HG02981 (cell line): ENCODE measurements around the gene CDH8.
"Not testable (repeated sequence)": the region's sequence is repeated elsewhere in the genome, so short reads cannot be mapped to it uniquely, and the experiment has no call there.

Source experiments
- ATAC-seq: cut with Tn5 transposase; IDR thresholded peaks from one replicate; pipeline ENCODE4 v1.9.1; 2021; ENCODE audit warnings: mild to moderate bottlenecking, moderate library complexity; ENCODE audit not compliant: unreplicated experiment

The CDH8 gene

DNA sequence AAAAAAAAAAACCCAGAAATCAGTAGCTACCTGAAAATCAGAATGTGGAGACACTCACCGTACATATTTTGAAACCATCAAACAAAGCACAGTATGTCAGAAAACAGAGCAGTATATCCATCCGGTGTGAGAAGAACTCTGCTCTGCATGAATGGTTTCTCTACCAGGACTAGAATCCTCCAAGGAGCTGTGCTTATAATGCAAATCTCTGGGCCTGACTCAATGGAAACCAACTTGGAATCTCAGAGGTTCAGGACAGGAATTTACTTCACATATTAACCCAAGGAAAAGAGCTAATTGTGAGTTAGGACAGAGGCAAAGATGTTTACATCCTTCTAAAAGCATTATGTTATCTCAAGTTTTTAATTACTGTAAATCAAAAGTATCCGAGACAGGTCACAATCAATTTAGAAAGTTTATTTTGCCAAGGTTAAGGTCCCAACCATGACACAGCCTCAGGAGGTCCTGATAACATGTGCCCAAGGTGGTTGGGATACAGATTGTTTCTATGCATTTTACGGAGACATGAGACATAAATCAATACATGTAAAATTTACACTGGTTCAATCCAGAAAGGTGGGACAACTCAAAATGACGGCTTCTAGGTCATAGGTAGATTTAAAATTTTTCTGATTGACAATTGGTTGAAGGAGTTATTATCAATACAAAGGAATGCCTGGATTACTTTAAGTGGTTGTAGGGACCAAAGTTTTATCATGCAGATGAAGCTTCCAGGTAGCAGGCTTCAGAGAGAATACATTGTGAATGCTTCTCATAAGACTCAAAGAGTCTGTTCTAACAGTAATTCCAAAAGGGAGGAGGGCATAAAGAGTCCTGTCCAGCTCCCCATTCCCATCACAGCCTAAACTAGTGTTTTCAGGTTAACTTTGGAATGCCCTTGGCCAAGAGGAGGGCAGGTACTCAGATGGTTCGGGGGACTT lies 164.1 kb downstream of the CDH8 start:
- no peak for ATAC-seq

DNA sequence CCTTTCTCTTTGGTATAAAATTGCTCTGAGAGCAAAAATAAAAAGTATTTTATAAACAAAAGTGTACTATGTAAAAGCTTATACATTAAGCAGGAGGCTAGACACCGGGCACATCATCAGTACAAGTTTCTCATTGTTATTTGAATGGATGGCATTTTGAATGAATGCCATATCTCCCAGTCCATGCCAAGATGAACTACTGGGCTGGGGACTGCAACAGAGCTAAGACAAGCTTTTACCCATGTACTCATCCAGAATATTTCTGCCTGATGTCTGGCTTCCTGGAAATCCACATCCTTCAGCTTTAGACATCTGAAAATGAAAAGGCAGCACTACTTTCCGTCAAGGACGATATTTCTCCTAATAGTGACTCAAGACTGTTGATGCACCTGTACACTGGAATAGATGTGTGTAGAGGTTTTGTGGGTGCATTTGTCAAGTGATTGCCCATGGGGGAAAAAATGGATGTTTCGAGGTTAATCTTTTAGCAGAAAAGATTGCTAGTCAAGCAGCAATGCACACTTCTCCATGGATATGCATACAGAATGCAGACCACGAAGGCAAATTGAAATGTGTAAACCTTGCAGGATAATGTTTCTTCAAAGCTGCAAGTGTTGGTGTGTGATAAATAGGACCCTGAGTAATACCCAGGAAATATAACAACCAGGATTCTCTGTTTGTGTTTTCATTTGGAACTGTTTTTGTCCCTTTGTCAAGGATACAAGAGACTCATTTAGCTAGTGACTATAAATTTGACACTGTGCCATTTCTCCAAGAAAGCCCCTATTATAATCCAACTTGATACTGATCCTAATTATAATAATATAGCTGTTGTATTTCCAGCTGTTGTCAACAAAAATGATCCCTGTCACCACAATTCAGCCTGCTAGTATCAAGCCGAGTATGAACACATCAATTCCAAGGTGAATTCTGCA lies 173.8 kb downstream of the CDH8 start:
- no peak for ATAC-seq

- ATAC-seq: no peak
Observed at GRCh38 chr16:61858988-61859387, 177.2 kb downstream of the CDH8 start.

DNA sequence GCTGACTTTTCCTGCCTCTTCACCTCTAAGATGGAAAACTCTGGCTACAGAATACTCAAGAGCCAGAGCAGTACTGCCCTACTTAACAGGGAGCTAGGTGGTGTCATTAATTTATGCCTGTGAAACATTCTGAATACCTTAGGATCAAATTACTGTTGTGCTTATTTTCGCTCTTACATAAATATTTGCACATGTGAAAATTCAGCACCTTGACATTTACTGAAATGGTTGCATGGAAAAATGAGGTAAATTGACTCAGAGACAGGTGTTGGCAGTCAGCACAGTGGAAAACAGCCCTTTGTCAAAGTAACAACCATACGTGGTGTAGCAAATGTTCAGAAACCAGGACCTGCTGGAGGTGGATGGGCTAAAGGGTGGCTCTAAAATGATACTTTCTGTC lies 193.6 kb downstream of the CDH8 start:
- no peak for ATAC-seq

DNA sequence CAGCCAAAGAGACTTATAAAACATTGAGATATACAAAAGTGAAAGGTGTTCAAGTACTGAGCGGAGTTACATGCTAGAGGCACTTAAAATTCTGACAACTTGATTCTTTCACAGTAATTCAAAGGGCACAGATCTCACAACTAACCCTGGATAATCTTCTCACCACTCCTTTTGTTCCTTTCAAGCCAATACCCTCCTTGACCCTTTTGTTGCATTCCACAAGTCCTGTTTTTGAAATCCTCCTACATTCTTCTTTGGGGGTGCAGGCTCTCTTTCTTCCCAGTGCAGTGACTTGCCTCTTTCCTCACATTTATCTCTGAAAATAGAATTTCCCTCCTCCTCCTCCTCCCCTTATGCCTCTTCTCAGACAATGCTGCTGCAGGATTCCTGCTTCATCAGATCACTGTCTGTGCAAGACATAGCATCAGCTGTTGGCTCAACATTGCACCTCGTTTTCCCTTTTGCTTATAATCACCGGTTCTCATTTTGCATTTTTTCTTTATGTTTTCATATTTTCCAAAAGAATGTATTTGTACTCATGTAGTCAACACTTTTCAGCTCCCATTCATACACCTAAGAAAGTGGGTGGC lies 199.3 kb downstream of the CDH8 start:
- ATAC-seq: no peak

DNA sequence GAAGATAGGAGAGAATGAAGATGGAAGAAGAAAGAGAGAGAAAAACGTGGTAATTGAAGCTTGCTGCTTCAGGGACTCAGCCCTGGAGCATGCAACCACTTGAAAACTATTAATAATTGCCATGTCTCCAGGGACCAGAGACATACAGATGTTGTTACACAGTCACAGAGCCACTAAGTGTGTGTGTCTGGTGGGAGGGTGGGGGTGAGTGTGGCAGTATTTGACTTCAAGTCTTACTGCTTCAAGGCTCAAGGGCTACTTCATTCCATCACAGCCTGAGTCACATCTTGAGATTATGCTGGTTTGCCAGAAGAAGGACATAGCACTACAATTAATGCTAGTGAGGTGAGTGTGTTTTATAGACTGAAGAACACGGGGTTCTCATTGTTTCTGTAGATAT lies 202.2 kb downstream of the CDH8 start:
- no peak for ATAC-seq

DNA sequence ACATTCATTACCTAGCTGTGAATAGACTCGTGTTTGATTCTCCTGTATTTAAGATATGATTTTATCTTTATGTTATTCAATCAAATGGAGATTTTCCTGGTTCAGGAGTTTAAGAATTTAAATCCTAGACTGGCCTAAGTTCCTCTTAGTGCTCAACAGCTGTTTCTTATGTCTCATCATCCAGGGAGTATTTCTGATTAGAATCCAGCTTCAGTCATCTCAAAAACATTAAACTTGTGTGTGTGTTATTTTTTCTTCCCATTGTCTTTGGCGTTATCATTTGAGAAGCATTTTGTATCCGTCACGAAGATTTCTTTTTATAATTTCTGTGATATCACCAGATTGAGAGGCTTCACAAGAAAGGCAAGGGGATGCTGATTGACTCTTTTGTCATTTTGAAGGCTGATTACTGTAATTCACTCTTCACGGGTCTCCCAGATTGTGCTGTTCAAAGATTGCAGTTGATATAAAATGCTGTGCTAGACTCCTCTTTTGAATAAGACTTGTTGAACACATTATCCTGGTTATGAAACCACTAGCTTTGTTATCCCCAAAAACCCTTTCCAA lies 204.8 kb downstream of the CDH8 start:
- ATAC-seq: no peak

DNA sequence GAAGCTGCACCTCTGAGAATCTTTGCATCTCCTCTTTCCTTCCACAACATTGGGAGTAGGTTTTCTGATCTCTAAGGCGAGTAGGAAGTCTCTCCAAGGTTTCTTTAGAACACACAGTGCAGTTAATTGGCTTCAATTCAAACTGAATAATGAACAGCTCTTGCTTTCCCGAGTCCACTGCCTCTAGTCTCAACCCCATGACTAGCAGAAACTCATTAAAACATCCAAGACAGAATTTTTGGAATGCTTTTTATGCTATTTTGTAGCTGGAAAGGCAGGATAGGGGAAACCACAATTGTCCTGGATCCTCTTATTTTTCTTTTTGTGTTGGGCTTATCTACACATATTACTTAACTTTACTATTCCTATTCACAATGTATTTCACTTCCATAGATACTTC lies 206.6 kb downstream of the CDH8 start:
- ATAC-seq: no peak

DNA sequence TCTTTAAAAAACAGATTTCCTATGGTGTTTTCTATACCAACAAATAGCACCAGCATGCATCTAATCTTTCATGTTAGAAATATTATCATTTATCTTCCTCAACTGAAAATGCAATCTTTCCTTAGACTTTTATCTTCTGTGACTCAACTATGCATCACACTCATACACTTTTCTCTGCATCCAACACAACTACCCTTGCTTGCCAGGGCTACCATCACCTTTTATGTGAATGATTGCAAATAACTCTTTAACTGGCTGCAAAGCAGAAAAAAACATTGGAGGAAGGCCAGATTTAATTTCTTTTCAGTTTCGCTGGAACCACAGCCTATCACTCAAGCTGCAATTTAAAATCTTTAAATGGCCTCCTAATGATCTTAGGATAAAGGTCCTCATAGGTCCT lies 212.9 kb downstream of the CDH8 start:
- ATAC-seq: no peak

DNA sequence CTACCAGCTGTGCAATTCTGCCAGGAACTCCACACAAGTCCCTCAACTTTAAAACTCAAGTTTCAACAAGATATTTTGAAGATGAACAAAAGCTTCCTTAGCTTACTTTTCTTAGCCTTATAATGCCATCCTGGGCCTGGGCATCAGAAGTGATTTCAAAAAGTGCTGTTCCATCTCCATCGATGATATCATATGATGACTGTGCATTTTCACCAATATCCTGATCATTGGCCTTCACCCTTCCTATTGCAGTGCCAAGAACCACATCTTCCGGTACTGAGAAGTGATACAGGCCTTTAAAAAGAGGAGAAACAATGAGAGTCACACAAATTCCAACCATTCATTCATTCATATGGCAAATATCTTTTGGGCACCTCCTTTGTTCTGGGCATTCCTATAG lies 215.4 kb downstream of the CDH8 start:
- no peak for ATAC-seq

DNA sequence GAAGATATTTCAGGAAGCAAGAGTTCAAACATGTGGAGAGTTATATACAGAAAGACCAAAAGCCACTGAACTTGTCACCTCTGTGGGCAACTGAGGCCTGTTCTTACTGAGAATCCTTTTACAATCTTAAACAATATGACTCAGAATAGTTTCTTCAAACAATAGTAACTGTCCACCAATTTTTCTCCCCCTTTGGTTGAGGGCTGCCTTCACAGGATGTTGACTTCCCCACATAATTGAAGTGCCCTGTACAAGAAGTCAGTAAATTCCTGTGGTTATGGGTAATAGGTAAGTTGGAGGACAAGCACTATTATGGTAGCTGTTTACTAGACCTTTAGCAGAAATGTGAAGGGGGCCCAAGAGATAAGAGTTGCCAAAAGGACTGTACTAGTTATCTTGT lies 215.8 kb downstream of the CDH8 start:
- ATAC-seq: no peak

- ATAC-seq: no peak
Observed at GRCh38 chr16:61818850-61819249, 217.4 kb downstream of the CDH8 start.

- ATAC-seq: no peak
Observed at GRCh38 chr16:61817583-61818278, 218.5 kb downstream of the CDH8 start.

GRCh38 chr16:61814726-61815347 lies 221.4 kb downstream of the CDH8 start:
- no peak for ATAC-seq

- no peak for ATAC-seq
Observed at GRCh38 chr16:61813339-61813738, 222.9 kb downstream of the CDH8 start.

DNA sequence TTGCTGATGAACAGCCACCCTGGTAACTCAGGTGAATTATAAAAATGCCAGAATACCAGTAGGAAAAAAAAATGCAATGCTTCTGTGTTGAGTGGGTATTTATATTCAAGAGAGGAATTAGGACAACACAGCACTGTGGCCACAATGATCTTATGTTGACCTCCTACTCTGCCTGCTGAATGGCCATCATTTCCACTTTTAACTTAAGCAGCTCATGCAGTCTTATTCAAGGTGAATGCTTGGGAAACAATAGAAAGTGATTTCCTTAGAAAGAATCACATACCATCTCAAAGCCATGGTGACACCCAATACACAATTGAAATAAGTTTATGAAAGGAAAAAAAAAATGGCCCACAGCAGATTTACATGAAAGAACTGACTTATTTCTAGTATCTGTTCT lies 224.0 kb downstream of the CDH8 start:
- no peak for ATAC-seq

- ATAC-seq: no peak
Observed at GRCh38 chr16:61807551-61807950, 228.7 kb downstream of the CDH8 start.

DNA sequence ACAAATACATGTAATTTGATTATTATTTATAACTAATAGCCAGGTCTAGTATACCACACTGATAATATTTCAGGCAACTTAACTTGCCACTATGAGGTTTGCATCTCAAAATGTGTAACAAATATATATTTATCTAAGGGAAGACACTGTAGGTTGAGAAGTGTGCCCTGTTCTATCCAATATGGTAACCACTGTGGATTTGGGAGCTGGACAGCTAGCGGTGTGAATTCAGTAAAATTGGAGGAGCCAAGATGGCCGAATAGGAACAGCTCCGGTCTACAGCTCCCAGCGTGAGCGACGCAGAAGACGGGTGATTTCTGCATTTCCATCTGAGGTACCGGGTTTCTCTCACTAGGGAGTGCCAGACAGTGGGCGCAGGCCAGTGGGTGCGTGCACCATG lies 235.0 kb downstream of the CDH8 start:
- ATAC-seq: not testable (repeated sequence)

DNA sequence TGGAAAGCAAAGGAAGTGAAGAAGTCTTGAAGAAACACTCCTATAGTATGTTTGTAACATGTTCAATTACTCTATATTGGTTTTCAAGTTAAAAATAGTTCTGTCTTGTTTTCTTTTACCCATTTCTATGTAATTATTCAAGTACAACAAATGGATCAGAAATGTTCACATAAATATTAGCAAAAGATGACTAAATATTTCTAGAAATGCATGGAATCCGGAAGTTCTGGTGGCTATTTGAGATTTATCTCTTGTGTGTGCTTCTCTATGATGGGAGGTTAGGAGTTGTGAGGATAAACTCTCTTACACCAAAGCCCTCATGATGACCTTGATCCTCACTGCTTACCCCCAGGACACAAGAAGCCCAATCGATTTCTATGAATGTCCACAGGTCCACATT lies 237.5 kb downstream of the CDH8 start:
- ATAC-seq: no peak

- ATAC-seq: no peak
Observed at GRCh38 chr16:61797961-61798507, 238.2 kb downstream of the CDH8 start.
